HEK293 (cell line): ENCODE measurements around the gene BTBD9.
A peak's percentile ranks its signal among the peaks of the same experiment; 100 is the strongest.

Source experiments
- CTCF ChIA-PET: fragments of 350-600 bp; formaldehyde crosslinking; extraction: SDS; loops from one replicate; lab custom pipeline; 2021; ENCODE audit warnings: antibody characterized with exemption; lab: Yijun Ruan, JAX
- POLR2A ChIA-PET: fragments of 300-600 bp; formaldehyde crosslinking; extraction: SDS; loops from one replicate; lab custom pipeline; 2020; ENCODE audit warnings: antibody characterized with exemption, inconsistent platforms; lab: Yijun Ruan, JAX
- H3K27ac ChIP-seq: fragments of 200-500 bp; sonication (Bioruptor generic); 2 replicates; pipeline ENCODE4 v1.5.1; 2014; ENCODE audit warnings: low read depth, low read length, control low read depth, inconsistent platforms; ENCODE audit errors: extremely low read depth
- H3K36me3 ChIP-seq, 2 experiments: fragments of 200-500 bp in 1 of 2; sonication (Bioruptor generic) in 1 of 2; 1 replicate in 1 of 2; 2 replicates in 1 of 2; pipeline ENCODE4 v1.5.1; 2014 to 2017; ENCODE audit warnings: inconsistent platforms in 2 of 2, low read length in 2 of 2; ENCODE audit not compliant: control insufficient read depth in 2 of 2, insufficient read depth in 1 of 2
- H3K4me1 ChIP-seq: fragments of 200-500 bp; sonication (Bioruptor generic); 2 replicates; pipeline ENCODE4 v1.5.1; 2014; ENCODE audit warnings: mild to moderate bottlenecking, low read length, inconsistent platforms; ENCODE audit not compliant: control insufficient read depth, insufficient read depth
- H3K4me3 ChIP-seq: 2 replicates; pipeline ENCODE4 v1.5.1; 2011; ENCODE audit warnings: low read depth, mild to moderate bottlenecking, control low read depth, low read length, moderate library complexity
- H3K9me3 ChIP-seq: fragments of 200-500 bp; sonication (Bioruptor generic); 2 replicates; pipeline ENCODE4 v1.5.1; 2014; ENCODE audit warnings: low read depth, low read length, inconsistent platforms; ENCODE audit not compliant: control insufficient read depth, insufficient read depth
- GFI1B ChIP-seq: fragments of 450-650 bp; formaldehyde crosslinking; IDR thresholded peaks from 2 replicates; pipeline ENCODE4 v1.5.1; 2016; ENCODE audit warnings: missing biosample characterization, missing genetic modification characterization
- INSM2 ChIP-seq: fragments of 450-650 bp; formaldehyde crosslinking; IDR thresholded peaks from 2 replicates; pipeline ENCODE4 v1.5.1; 2016; ENCODE audit warnings: missing biosample characterization, missing genetic modification characterization
- KLF17 ChIP-seq: fragments of 450-650 bp; formaldehyde crosslinking; IDR thresholded peaks from 2 replicates; pipeline ENCODE4 v1.5.1; 2016; ENCODE audit warnings: missing biosample characterization, missing genetic modification characterization
- KLF7 ChIP-seq: fragments of 450-650 bp; formaldehyde crosslinking; IDR thresholded peaks from 2 replicates; pipeline ENCODE4 v1.5.1; 2016; ENCODE audit warnings: missing biosample characterization, missing genetic modification characterization, borderline replicate concordance
- KLF9 ChIP-seq: fragments of 450-650 bp; formaldehyde crosslinking; IDR thresholded peaks from 2 replicates; pipeline ENCODE4 v1.5.1; 2016; ENCODE audit warnings: missing biosample characterization, missing genetic modification characterization, low read depth
- PRDM10 ChIP-seq: fragments of 450-650 bp; formaldehyde crosslinking; IDR thresholded peaks from 2 replicates; pipeline ENCODE4 v1.5.1; 2016; ENCODE audit warnings: missing biosample characterization, missing genetic modification characterization
- PRDM6 ChIP-seq: fragments of 450-650 bp; formaldehyde crosslinking; IDR thresholded peaks from 2 replicates; pipeline ENCODE4 v1.5.1; 2017; ENCODE audit warnings: missing biosample characterization, missing genetic modification characterization
- ZBTB48 ChIP-seq: fragments of 450-650 bp; formaldehyde crosslinking; IDR thresholded peaks from 2 replicates; pipeline ENCODE4 v1.5.1; 2016; ENCODE audit warnings: missing biosample characterization, missing genetic modification characterization
- ZFHX2 ChIP-seq: fragments of 450-650 bp; formaldehyde crosslinking; conservative IDR thresholded peaks from 2 replicates; pipeline ENCODE4 v1.5.1; 2016; ENCODE audit warnings: missing biosample characterization, missing genetic modification characterization
- ZNF530 ChIP-seq: fragments of 450-650 bp; formaldehyde crosslinking; IDR thresholded peaks from 2 replicates; pipeline ENCODE4 v1.5.1; 2016; ENCODE audit warnings: low read depth, missing biosample characterization, missing genetic modification characterization
- ZNF549 ChIP-seq: fragments of 450-650 bp; IDR thresholded peaks from 2 replicates; pipeline ENCODE4 v1.5.1; 2018; ENCODE audit warnings: missing biosample characterization, missing genetic modification characterization, mild to moderate bottlenecking, inconsistent platforms, moderate library complexity
- ZNF701 ChIP-seq: fragments of 450-650 bp; formaldehyde crosslinking; IDR thresholded peaks from 2 replicates; pipeline ENCODE4 v1.5.1; 2016; ENCODE audit warnings: missing biosample characterization, missing genetic modification characterization

BTBD9 gene

GRCh38 chr6:38220069-38220723 lies 419.5 kb downstream of the BTBD9 start:
- Histone ChIP-seq H3K27ac (no peak overlapping the region), H3K9me3 (no peaks in the 10 kb centered on the region), H3K36me3 (no peaks in the 10 kb centered on the region), H3K4me1 (peaks cover 6% of the 10 kb centered on the region; the same call in 1 of the 2 replicates), H3K4me3 (no peak overlapping the region)
- 0 out of 2 replicates have a peak, but pooled peaks have one; percentile 25 for TF ChIP-seq PRDM6 (tag by site-specific recombination)
- no peak for TF ChIP-seq INSM2
- POLR2A ChIA-PET, result no interaction called here
- CTCF ChIA-PET, result interaction anchor here (0.7 kb wide), 1 partner anchor 87 kb away, joined by 3 read pairs; no protein-coding TSS in a partner anchor

- H3K9me3 ChIP-seq, result no peaks in the 10 kb centered on the region
- no peak overlapping the region for H3K27ac ChIP-seq
- peaks cover 7% of the 10 kb centered on the region for H3K4me1 ChIP-seq
- ChIA-PET CTCF (no interaction called here), POLR2A (no interaction called here)
- no peaks in the 10 kb centered on the region for H3K36me3 ChIP-seq
- no peak overlapping the region for H3K4me3 ChIP-seq
- TF ChIP-seq KLF7, result no peak
- no peak for TF ChIP-seq PRDM10 (tag by site-specific recombination)
- TF ChIP-seq ZNF549 (tag by site-specific recombination), result no peak
- no peak for TF ChIP-seq ZNF530 (tag by site-specific recombination)
- TF ChIP-seq ZFHX2 (tag by site-specific recombination), result no peak
- no peak for TF ChIP-seq KLF9 (tag by site-specific recombination)
These were observed 421.5 kb downstream of the BTBD9 start for GRCh38 chr6:38218235-38218634.

GRCh38 chr6:38216451-38216850 lies 423.3 kb downstream of the BTBD9 start:
- H3K27ac ChIP-seq, result no peak overlapping the region

More at GRCh38 chr6:38216451-38216850, 423.3 kb downstream of the BTBD9 start:
- no peak for TF ChIP-seq KLF17 (tag by site-specific recombination)
- no peak for TF ChIP-seq ZBTB48 (tag by site-specific recombination)
- no peak for TF ChIP-seq ZNF701 (tag by site-specific recombination)
- no peak for TF ChIP-seq GFI1B (tag by site-specific recombination)
- TF ChIP-seq, all 188 proteins: peak for 0
- H3K4me1 ChIP-seq, result peaks cover 18% of the 10 kb centered on the region
- CTCF ChIA-PET, result no interaction called here
- POLR2A ChIA-PET, result no interaction called here
- H3K36me3 ChIP-seq, result no peaks in the 10 kb centered on the region
- H3K4me3 ChIP-seq, result no peak overlapping the region
- no peaks in the 10 kb centered on the region for H3K9me3 ChIP-seq
